H1 (cell line): ENCODE measurements around the gene HIBADH. TPM values are rescaled to one million over a fixed set of nuclear protein-coding genes. Genes with fewer than 3 reads are reported as not detected.

Source experiments
- CTCF ChIA-PET: fragments of 300-600 bp; sonication (Branson Sonifier 250); formaldehyde crosslinking; loops from one replicate; lab custom pipeline; 2021; ENCODE audit not compliant: partially characterized antibody; lab: Charles Lee
- POLR2A ChIA-PET: fragments of 300-600 bp; sonication (Branson Sonifier 250); formaldehyde crosslinking; loops from one replicate; lab custom pipeline; 2021; ENCODE audit warnings: inconsistent platforms; ENCODE audit not compliant: partially characterized antibody; lab: Charles Lee
- DNase-seq, 2 experiments: peaks; one replicate each; pipeline versions ENCODE4 v3.0.0 to v3.0.0-alpha.2; 2010 to 2022; ENCODE audit warnings: low spot score in 2 of 2, low read depth in 1 of 2, mixed read lengths in 1 of 2
- FAIRE-seq: peaks from 2 replicates; lab custom pipeline; 2011; peaks lifted over from hg19 to GRCh38; lab: Jason Lieb, UNC
- H2AFZ ChIP-seq: 2 replicates; pipeline ENCODE4 v1.8.1; 2012; ENCODE audit warnings: low read length, inconsistent platforms
- H2AK5ac ChIP-seq: 2 replicates; pipeline ENCODE4 v1.6.1; 2013; ENCODE audit warnings: low read depth, low read length
- H2BK120ac ChIP-seq: replicated peaks from 2 replicates; pipeline ENCODE3; 2013; ENCODE audit warnings: low read depth, low read length, inconsistent platforms
- H2BK12ac ChIP-seq: 2 replicates; pipeline ENCODE4 v1.6.1; 2013; ENCODE audit warnings: low read depth, low read length
- H2BK15ac ChIP-seq: 2 replicates; pipeline ENCODE4 v1.6.1; 2013; ENCODE audit warnings: low read length
- H2BK20ac ChIP-seq: 2 replicates; pipeline ENCODE4 v1.6.1; 2013; ENCODE audit warnings: low read length
- H2BK5ac ChIP-seq: 2 replicates; pipeline ENCODE4 v1.6.1; 2013; ENCODE audit warnings: low read depth, low read length
- H3K14ac ChIP-seq: 2 replicates; pipeline ENCODE4 v1.6.1; 2013; ENCODE audit warnings: inconsistent platforms; ENCODE audit not compliant: insufficient read length
- H3K18ac ChIP-seq: 2 replicates; pipeline ENCODE4 v1.6.1; 2013; ENCODE audit warnings: low read length; ENCODE audit errors: extremely low read depth
- H3K23ac ChIP-seq: 2 replicates; pipeline ENCODE4 v1.6.1; 2013; ENCODE audit warnings: inconsistent platforms; ENCODE audit not compliant: insufficient read length
- H3K23me2 ChIP-seq: 2 replicates; pipeline ENCODE4 v1.6.1; 2013; ENCODE audit warnings: low read depth, low read length
- H3K27ac ChIP-seq: 2 replicates; pipeline ENCODE4 v1.6.1; 2011; ENCODE audit warnings: low read depth, low read length, inconsistent platforms
- H3K27me3 ChIP-seq, 4 experiments: replicated peaks in 1 of 4; 1 replicate in 1 of 4; 2 replicates in 3 of 4; pipeline versions ENCODE4 v1.6.1 to v1.8.1; 2011 to 2013; ENCODE audit warnings: low read length in 3 of 4, mild to moderate bottlenecking in 3 of 4, inconsistent platforms in 2 of 4, mixed read lengths in 2 of 4, moderate library complexity in 1 of 4; ENCODE audit not compliant: control insufficient read depth in 3 of 4, insufficient read depth in 3 of 4; ENCODE audit errors: extremely low read depth in 1 of 4
- H3K36me3 ChIP-seq, 4 experiments: 2 replicates each; pipeline versions ENCODE4 v1.6.1 to v1.8.1; 2011 to 2013; ENCODE audit warnings: mild to moderate bottlenecking in 4 of 4, low read length in 3 of 4, moderate library complexity in 2 of 4, control low read depth in 1 of 4, inconsistent platforms in 1 of 4; ENCODE audit not compliant: insufficient read depth in 4 of 4, control insufficient read depth in 2 of 4
- H3K4ac ChIP-seq: replicated peaks from 2 replicates; pipeline ENCODE3; 2013; ENCODE audit warnings: low read length, low read depth, mixed read lengths, inconsistent platforms; ENCODE audit not compliant: insufficient read length
- H3K4me1 ChIP-seq, 4 experiments: replicated peaks in 1 of 4; 1 replicate in 1 of 4; 2 replicates in 3 of 4; pipeline versions ENCODE4 v1.6.1 to v1.8.1; 2011 to 2013; ENCODE audit warnings: low read length in 3 of 4, inconsistent platforms in 2 of 4, mixed read lengths in 1 of 4; ENCODE audit not compliant: insufficient read depth in 4 of 4, control insufficient read depth in 3 of 4
- H3K4me2 ChIP-seq, 2 experiments: 2 replicates each; pipeline versions ENCODE4 v1.6.1 to v1.8.1; 2011 to 2013; ENCODE audit warnings: low read depth in 2 of 2, low read length in 2 of 2, control low read depth in 1 of 2, inconsistent platforms in 1 of 2, mild to moderate bottlenecking in 1 of 2; ENCODE audit not compliant: insufficient read depth in 1 of 2
- H3K4me3 ChIP-seq, 4 experiments: fragments of 200-600, 300-600 bp in 1 of 4; sonication (generic), shearing (Covaris generic), sonication (Bioruptor Twin) in 1 of 4; 2 replicates each; pipeline versions ENCODE4 v1.5.1 to v1.8.1; 2011 to 2016; ENCODE audit warnings: low read length in 4 of 4, low read depth in 3 of 4, control low read depth in 2 of 4, inconsistent platforms in 2 of 4, mild to moderate bottlenecking in 2 of 4, mixed read lengths in 1 of 4, moderate library complexity in 1 of 4; ENCODE audit not compliant: insufficient read depth in 2 of 4; ENCODE audit errors: extremely low read depth in 1 of 4
- H3K56ac ChIP-seq: replicated peaks from 2 replicates; pipeline ENCODE3; 2013; ENCODE audit warnings: low read depth, mild to moderate bottlenecking, mixed read lengths, low read length, inconsistent platforms; ENCODE audit not compliant: insufficient read length
- H3K79me1 ChIP-seq: 2 replicates; pipeline ENCODE4 v1.6.1; 2013; ENCODE audit warnings: low read depth, low read length, control low read depth
- H3K79me2 ChIP-seq, 2 experiments: 2 replicates each; pipeline versions ENCODE4 v1.6.1 to v1.8.1; 2012 to 2013; ENCODE audit warnings: low read length in 2 of 2, mild to moderate bottlenecking in 2 of 2, inconsistent platforms in 1 of 2; ENCODE audit not compliant: insufficient read depth in 2 of 2, control insufficient read depth in 1 of 2
- H3K9ac ChIP-seq, 4 experiments: replicated peaks in 1 of 4; 1 replicate in 1 of 4; 2 replicates in 3 of 4; pipeline versions ENCODE4 v1.6.1 to v1.8.1; 2011 to 2013; ENCODE audit warnings: low read depth in 3 of 4, low read length in 3 of 4, control low read depth in 2 of 4, mild to moderate bottlenecking in 2 of 4, moderate library complexity in 2 of 4, inconsistent platforms in 1 of 4; ENCODE audit errors: extremely low read depth in 1 of 4
- H3K9me3 ChIP-seq, 2 experiments: 2 replicates each; pipeline versions ENCODE4 v1.6.1 to v1.8.1; 2012 to 2013; ENCODE audit warnings: mild to moderate bottlenecking in 2 of 2, moderate library complexity in 2 of 2, control low read depth in 1 of 2, inconsistent platforms in 1 of 2, low read depth in 1 of 2, low read length in 1 of 2, mixed read lengths in 1 of 2; ENCODE audit not compliant: insufficient read depth in 2 of 2
- H4K20me1 ChIP-seq, 2 experiments: replicated peaks in 1 of 2; 2 replicates each; pipeline versions ENCODE3 to v1.8.1; 2011 to 2013; ENCODE audit warnings: inconsistent platforms in 2 of 2, low read length in 2 of 2, mild to moderate bottlenecking in 1 of 2; ENCODE audit not compliant: insufficient read depth in 2 of 2, control insufficient read depth in 1 of 2
- H4K5ac ChIP-seq: 2 replicates; pipeline ENCODE4 v1.6.1; 2013; ENCODE audit warnings: low read length, low read depth, mixed read lengths, inconsistent platforms; ENCODE audit not compliant: insufficient read length
- H4K8ac ChIP-seq: 2 replicates; pipeline ENCODE4 v1.8.0; 2013; ENCODE audit warnings: mild to moderate bottlenecking, moderate library complexity, low read length, inconsistent platforms; ENCODE audit not compliant: insufficient read depth; ENCODE audit errors: extremely low read depth
- H4K91ac ChIP-seq: replicated peaks from 2 replicates; pipeline ENCODE3; 2013; ENCODE audit warnings: low read length, mixed read lengths, inconsistent platforms; ENCODE audit not compliant: insufficient read length
- CEBPB ChIP-seq: IDR thresholded peaks from 2 replicates; pipeline ENCODE4 v1.6.1; 2012; ENCODE audit warnings: low read depth, low read length
- CREB1 ChIP-seq: IDR thresholded peaks from 2 replicates; pipeline ENCODE4 v1.6.1; 2012; ENCODE audit warnings: inconsistent platforms
- WGBS, 2 experiments: shearing (Covaris generic) in 1 of 2; methylation state at CpG; one replicate each; pipeline versions ENCODE4 v1.1.6 to v1.1.7; 2013 to 2015; ENCODE audit warnings: low lambda C conversion rate in 2 of 2, mixed read lengths in 2 of 2, inconsistent platforms in 1 of 2, low coverage in 1 of 2, missing lambda C conversion rate in 1 of 2; ENCODE audit not compliant: insufficient replicate concordance in 2 of 2, insufficient coverage in 1 of 2, insufficient read length in 1 of 2; ENCODE audit errors: extremely low coverage in 1 of 2, missing lambda C conversion rate in 1 of 2; 5-methylcytosine and 5-hydroxymethylcytosine counted together
- polyA plus RNA-seq, 7 experiments: library from polyadenylated mRNA; depleted of rRNA in 3 of 7; stranded (reverse) in 5 of 7; unstranded in 2 of 7; fragments of >200 nt in 5 of 7; fragments of 200-250 nt in 2 of 7; gene quantifications; 1 replicate in 5 of 7; 2 replicates in 1 of 7; 4 replicates in 1 of 7; pipeline versions ENCODE4 v1.2.1 to v1.2.3, GENCODE V29; 2011 to 2013; ENCODE audit warnings: missing spikeins in 2 of 7, mixed read lengths in 2 of 7
- total RNA-seq: library from RNA; stranded (reverse); fragmentation: NEBNext Ultra II Directional; extraction: Animal tissue kit (Norgen Biotek cat#: 25700); gene quantifications from 2 replicates; pipeline ENCODE4 v1.2.1, GENCODE V29; 2021

Gene HIBADH
- total and polyA plus RNA-seq, 2 of the 8 experiments (the other 6 are each of a cell fraction or from before 2014, with no cell fraction given): 30.1 to 39.5 TPM

DNA sequence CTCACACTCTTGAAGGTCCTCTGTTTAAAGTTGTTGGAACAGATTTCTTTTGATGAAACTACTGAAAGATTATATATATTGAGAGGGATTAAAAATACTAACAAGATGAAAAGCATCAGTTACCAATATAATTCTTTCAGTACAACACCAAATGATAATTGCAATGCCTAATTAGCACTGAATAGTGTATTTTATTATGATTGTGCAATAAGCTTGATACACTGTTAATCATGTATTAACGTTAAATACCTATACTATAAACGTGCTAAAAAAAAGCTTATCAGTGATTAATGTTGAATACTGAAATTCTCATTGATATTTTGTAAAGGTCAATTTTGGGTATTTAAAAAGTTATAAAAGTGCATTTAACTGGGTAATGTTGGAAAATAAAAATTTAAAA lies 61.5 kb downstream of the HIBADH start:
- no peak overlapping the region for H3K18ac ChIP-seq
- no peaks in the 10 kb centered on the region for H3K9me3 ChIP-seq
- no peak overlapping the region for H2AFZ ChIP-seq
- no peaks in the 10 kb centered on the region for H3K79me1 ChIP-seq
- no peak for FAIRE-seq
- no peak overlapping the region for H3K4me2 ChIP-seq
- H3K27ac ChIP-seq: no peak overlapping the region
- no peak for DNase-seq
- no peak overlapping the region for H3K4ac ChIP-seq
- no peaks in the 10 kb centered on the region for H3K79me2 ChIP-seq
- H3K36me3 ChIP-seq: no peaks in the 10 kb centered on the region
- no peaks in the 10 kb centered on the region for H4K20me1 ChIP-seq
- H2BK12ac ChIP-seq: no peak overlapping the region
- no peak overlapping the region for H2BK20ac ChIP-seq
- POLR2A ChIA-PET: no interaction called here
- CTCF ChIA-PET: no interaction called here
- 82% methylated on average over 2 of the region's 2 CpGs; no CpG with 5 or more reads in 1 of the 2 experiments for WGBS, 2 experiments
- H3K23ac ChIP-seq: no peak overlapping the region
- H3K27me3 ChIP-seq: no peaks in the 10 kb centered on the region
- H3K4me1 ChIP-seq: peaks cover 0 to 14% (median 4%) of the 10 kb centered on the region in 4 experiments; a peak in 3 of 7 replicates
- H4K5ac ChIP-seq: peak overlapping the region; percentile 98
- no peak overlapping the region for H2BK15ac ChIP-seq
- no peak overlapping the region for H4K91ac ChIP-seq
- H3K14ac ChIP-seq: no peak overlapping the region
- H2AK5ac ChIP-seq: no peak overlapping the region
- no peak overlapping the region for H2BK120ac ChIP-seq
- H3K4me3 ChIP-seq: no peak overlapping the region
- TF ChIP-seq CREB1 (no peak), CEBPB (peak; percentile 54; the same call in 1 of the 2 replicates)
- no peak overlapping the region for H4K8ac ChIP-seq
- H3K56ac ChIP-seq: no peak overlapping the region
- H3K9ac ChIP-seq: no peak overlapping the region
- no peak overlapping the region for H2BK5ac ChIP-seq
- no peaks in the 10 kb centered on the region for H3K23me2 ChIP-seq
